ENCODE results near the gene GLIS1. TPM values are rescaled to one million over a fixed set of nuclear protein-coding genes. Genes with fewer than 3 reads are reported as not detected.

Gene GLIS1
- total RNA-seq, 1 experiment from 2014 or later, result 1.7 TPM

- Histone ChIP-seq H3K9me2 (replicated peaks; ENCODE audit: low read length) (no peaks in the 10 kb centered on the region), H3K4me3 (ENCODE audit: low read length) (no peak overlapping the region), H3K9ac (ENCODE audit: low read length) (no peak overlapping the region), H3K36me3 (ENCODE audit: low read depth, low read length) (no peaks in the 10 kb centered on the region), H2AFZ (ENCODE audit: low read length) (no peak overlapping the region), H3K27me3 (ENCODE audit: low read length) (no peaks in the 10 kb centered on the region), H3K79me2 (ENCODE audit: low read length) (no peaks in the 10 kb centered on the region), H4K20me1 (ENCODE audit: low read length) (no peaks in the 10 kb centered on the region), H3F3A (ENCODE audit: low read length, unreplicated experiment) (no peaks in the 10 kb centered on the region), H3K4me1 (ENCODE audit: insufficient read depth, low read length) (no peaks in the 10 kb centered on the region), H3K4me2 (ENCODE audit: low read length) (no peak overlapping the region), H3K9me3 (ENCODE audit: low read length) (0 out of 2 replicates have a peak, but pooled peaks cover 3% of the 10 kb centered on the region), H3K27ac (ENCODE audit: low read length) (no peak overlapping the region)
- ChIA-PET POLR2A (ENCODE audit: unreplicated experiment) (no interaction called here), CTCF (interaction anchor here (0.6 kb wide), 1 partner anchor 114 kb away, joined by 6 read pairs; no protein-coding TSS in a partner anchor)
- DNase-seq, result no peak
- no TSS peak for BruUV-seq (replicated peaks)
- ATAC-seq, result no peak
- TF ChIP-seq CTCF (conservative IDR thresholded peaks at IDR 0.05; ENCODE audit: low read depth, low read length) (no peak), EZH2 (IDR thresholded peaks at IDR 0.05; ENCODE audit: low read length, unreplicated experiment) (no peak), EZH2phosphoT487 (IDR thresholded peaks at IDR 0.05; ENCODE audit: borderline replicate concordance, low read length) (no peak)
- intact Hi-C loops (cut with micrococcal nuclease), result no loop called here
Measured at GRCh38 chr1:53625766-53626520, 113.0 kb downstream of the GLIS1 start.

GRCh38 chr1:53625049-53625448 is 113.9 kb downstream of the GLIS1 start:
- no peak overlapping the region for H2AFZ ChIP-seq (ENCODE audit: low read length)
- no peak for DNase-seq
- H3K9me2 ChIP-seq (replicated peaks; ENCODE audit: low read length), result no peaks in the 10 kb centered on the region
- POLR2A ChIA-PET (ENCODE audit: unreplicated experiment), result no interaction called here
- H3K27me3 ChIP-seq (ENCODE audit: low read length), result no peaks in the 10 kb centered on the region
- no peak for ATAC-seq
- H3K4me2 ChIP-seq (ENCODE audit: low read length), result no peak overlapping the region
- CTCF ChIA-PET, result no interaction called here
- no peak overlapping the region for H3K27ac ChIP-seq (ENCODE audit: low read length)
- H3K9me3 ChIP-seq (ENCODE audit: low read length), result 0 out of 2 replicates have a peak, but pooled peaks cover 3% of the 10 kb centered on the region
- no TSS peak for BruUV-seq (replicated peaks)
- no peaks in the 10 kb centered on the region for H3F3A ChIP-seq (ENCODE audit: low read length, unreplicated experiment)
- H3K9ac ChIP-seq (ENCODE audit: low read length), result no peak overlapping the region
- H4K20me1 ChIP-seq (ENCODE audit: low read length), result no peaks in the 10 kb centered on the region
- intact Hi-C loops (cut with micrococcal nuclease), result no loop called here
- H3K4me3 ChIP-seq (ENCODE audit: low read length), result no peak overlapping the region
- H3K79me2 ChIP-seq (ENCODE audit: low read length), result no peaks in the 10 kb centered on the region
- no peaks in the 10 kb centered on the region for H3K36me3 ChIP-seq (ENCODE audit: low read depth, low read length)
- no peaks in the 10 kb centered on the region for H3K4me1 ChIP-seq (ENCODE audit: insufficient read depth, low read length)
- TF ChIP-seq EZH2phosphoT487 (IDR thresholded peaks at IDR 0.05; ENCODE audit: borderline replicate concordance, low read length) (no peak), CTCF (conservative IDR thresholded peaks at IDR 0.05; ENCODE audit: low read depth, low read length) (no peak)

- H3K9ac ChIP-seq (ENCODE audit: low read length), result no peak overlapping the region
- no peaks in the 10 kb centered on the region for H3K4me1 ChIP-seq (ENCODE audit: insufficient read depth, low read length)
- BruUV-seq (replicated peaks), result no TSS peak
- no peaks in the 10 kb centered on the region for H3K79me2 ChIP-seq (ENCODE audit: low read length)
- H3K27me3 ChIP-seq (ENCODE audit: low read length), result no peaks in the 10 kb centered on the region
- H3K9me2 ChIP-seq (replicated peaks; ENCODE audit: low read length), result no peaks in the 10 kb centered on the region
- ChIA-PET POLR2A (ENCODE audit: unreplicated experiment) (no interaction called here), CTCF (no interaction called here)
- H3K4me3 ChIP-seq (ENCODE audit: low read length), result no peak overlapping the region
- intact Hi-C loops (cut with micrococcal nuclease), result no loop called here
- H4K20me1 ChIP-seq (ENCODE audit: low read length), result no peaks in the 10 kb centered on the region
- H3K4me2 ChIP-seq (ENCODE audit: low read length), result no peak overlapping the region
- no peaks in the 10 kb centered on the region for H3F3A ChIP-seq (ENCODE audit: low read length, unreplicated experiment)
- ATAC-seq (no peak), DNase-seq (no peak)
- H3K36me3 ChIP-seq (ENCODE audit: low read depth, low read length), result no peaks in the 10 kb centered on the region
- H2AFZ ChIP-seq (ENCODE audit: low read length), result no peak overlapping the region
- TF ChIP-seq EZH2 (IDR thresholded peaks at IDR 0.05; ENCODE audit: low read length, unreplicated experiment) (no peak), EZH2phosphoT487 (IDR thresholded peaks at IDR 0.05; ENCODE audit: borderline replicate concordance, low read length) (no peak), CTCF (conservative IDR thresholded peaks at IDR 0.05; ENCODE audit: low read depth, low read length) (no peak)
- H3K9me3 ChIP-seq (ENCODE audit: low read length), result 0 out of 2 replicates have a peak, but pooled peaks cover 3% of the 10 kb centered on the region
- H3K27ac ChIP-seq (ENCODE audit: low read length), result no peak overlapping the region
Measured at GRCh38 chr1:53622531-53622930, 116.4 kb downstream of the GLIS1 start.
